ENCODE data around the gene PTPN9. TPM values are rescaled to one million over a fixed set of nuclear protein-coding genes. Genes with fewer than 3 reads are reported as not detected.
A peak's percentile ranks its signal among the peaks of the same experiment; 100 is the strongest.
"Not testable (repeated sequence)": the region's sequence is repeated elsewhere in the genome, so short reads cannot be mapped to it uniquely, and the experiment has no call there.

Gene PTPN9
- total and polyA plus RNA-seq, 7 experiments from 2014 or later: 11.2 to 35.6 (median 15.7) TPM

- intact Hi-C loops (cut with micrococcal nuclease): no loop called here
- CTCF ChIA-PET: interaction anchor here (0.7 kb wide), 1 partner anchor 75 kb away, joined by 3 read pairs; no protein-coding TSS in a partner anchor
These were observed 24.4 kb downstream of the PTPN9 start for GRCh38 chr15:75554717-75555116.

GRCh38 chr15:75553659-75554058 lies 25.5 kb downstream of the PTPN9 start:
- H3K4me3 ChIP-seq (ENCODE audit: low read length): no peak overlapping the region
- no peaks in the 10 kb centered on the region for H3K4me1 ChIP-seq (ENCODE audit: control insufficient read depth in 2 of 2, insufficient read depth in 2 of 2, low read length in 2 of 2)
- H3K4me1 Mint-ChIP-seq: peaks cover 0 to 11% (median 7%) of the 10 kb centered on the region in 7 donors
- ATAC-seq (no peak), DNase-seq (no peak)
- no peak overlapping the region for H3K4me3 Mint-ChIP-seq
- no peaks in the 10 kb centered on the region for H3K27me3 ChIP-seq (ENCODE audit: control insufficient read depth in 2 of 2, insufficient read depth in 2 of 2, low read length in 2 of 2)
- H3K36me3 Mint-ChIP-seq: peaks cover 0 to 10% (median 0%) of the 10 kb centered on the region in 5 donors
- no peaks in the 10 kb centered on the region for H3K36me3 ChIP-seq (ENCODE audit: control insufficient read depth in 2 of 3, insufficient read depth in 3 of 3, low read length in 3 of 3)
- ChIA-PET CTCF (no interaction called here), POLR2A (interaction anchor here (0.6 kb wide), 1 partner anchor 11 kb away, joined by 3 read pairs; no protein-coding TSS in a partner anchor)
- H3K9me3 Mint-ChIP-seq: no peaks in the 10 kb centered on the region
- intact Hi-C loops (cut with micrococcal nuclease): no loop called here
- peak overlapping the region in 1 of 9 donors; percentile 64 for H3K27ac Mint-ChIP-seq
- H3K27me3 Mint-ChIP-seq: no peaks in the 10 kb centered on the region
- H3K27ac ChIP-seq (ENCODE audit: low read depth, low read length): no peak overlapping the region
- H3K9me3 ChIP-seq (ENCODE audit: control insufficient read depth in 2 of 3, low read length in 3 of 3): no peaks in the 10 kb centered on the region

More at GRCh38 chr15:75554717-75555116, 24.4 kb downstream of the PTPN9 start:
- H3K36me3 ChIP-seq (ENCODE audit: control insufficient read depth in 2 of 3, insufficient read depth in 3 of 3, low read length in 3 of 3): no peaks in the 10 kb centered on the region
- no peak overlapping the region for H3K4me3 ChIP-seq (ENCODE audit: low read length)
- POLR2A ChIA-PET: interaction anchor here (0.6 kb wide), 1 partner anchor 123 kb away, joined by 3 read pairs; no protein-coding TSS in a partner anchor
- H3K9me3 ChIP-seq (ENCODE audit: control insufficient read depth in 2 of 3, low read length in 3 of 3): no peaks in the 10 kb centered on the region
- Mint-ChIP-seq H3K4me1 (peaks cover 0 to 10% (median 7%) of the 10 kb centered on the region in 7 donors), H3K27ac (no peak overlapping the region), H3K4me3 (no peak overlapping the region), H3K9me3 (no peaks in the 10 kb centered on the region), H3K27me3 (no peaks in the 10 kb centered on the region), H3K36me3 (peaks cover 0 to 8% (median 0%) of the 10 kb centered on the region in 5 donors)
- H3K4me1 ChIP-seq (ENCODE audit: control insufficient read depth in 2 of 2, insufficient read depth in 2 of 2, low read length in 2 of 2): no peaks in the 10 kb centered on the region
- no peak for DNase-seq
- H3K27me3 ChIP-seq (ENCODE audit: control insufficient read depth in 2 of 2, insufficient read depth in 2 of 2, low read length in 2 of 2): no peaks in the 10 kb centered on the region
- ATAC-seq: no peak
- H3K27ac ChIP-seq (ENCODE audit: low read depth, low read length): no peak overlapping the region

GRCh38 chr15:75551091-75551490 lies 28.0 kb downstream of the PTPN9 start:
- no peaks in the 10 kb centered on the region for H3K9me3 Mint-ChIP-seq
- POLR2A ChIA-PET: no interaction called here
- Histone ChIP-seq H3K27me3 (ENCODE audit: control insufficient read depth in 2 of 2, insufficient read depth in 2 of 2, low read length in 2 of 2) (no peaks in the 10 kb centered on the region), H3K9me3 (ENCODE audit: control insufficient read depth in 2 of 3, low read length in 3 of 3) (no peaks in the 10 kb centered on the region), H3K4me1 (ENCODE audit: control insufficient read depth in 2 of 2, insufficient read depth in 2 of 2, low read length in 2 of 2) (no peaks in the 10 kb centered on the region), H3K4me3 (ENCODE audit: low read length) (no peak overlapping the region), H3K36me3 (ENCODE audit: control insufficient read depth in 2 of 3, insufficient read depth in 3 of 3, low read length in 3 of 3) (no peaks in the 10 kb centered on the region), H3K27ac (ENCODE audit: low read depth, low read length) (no peak overlapping the region)
- intact Hi-C loops (cut with micrococcal nuclease): no loop called here
- H3K27me3 Mint-ChIP-seq: no peaks in the 10 kb centered on the region
- peaks cover 0 to 13% (median 5%) of the 10 kb centered on the region in 7 donors for H3K4me1 Mint-ChIP-seq
- peak; percentile 57 for ATAC-seq
- H3K4me3 Mint-ChIP-seq: no peak overlapping the region
- CTCF ChIA-PET: no interaction called here
- H3K36me3 Mint-ChIP-seq: peaks cover 0 to 6% (median 0%) of the 10 kb centered on the region in 5 donors
- DNase-seq: no peak
- peak overlapping the region in 1 of 9 donors; percentile 26 for H3K27ac Mint-ChIP-seq

- Mint-ChIP-seq H3K27ac (peak overlapping the region in 3 of 9 donors; percentile 17 to 43 (median 41)), H3K9me3 (peaks cover 0 to 1% (median 0%) of the 10 kb centered on the region in 11 donors), H3K27me3 (no peaks in the 10 kb centered on the region), H3K4me3 (no peak overlapping the region), H3K4me1 (peaks cover 15 to 30% (median 24%) of the 10 kb centered on the region in 7 donors), H3K36me3 (peaks cover 0 to 15% (median 10%) of the 10 kb centered on the region in 5 donors)
- ATAC-seq (no peak), DNase-seq (no peak)
- Histone ChIP-seq H3K27ac (ENCODE audit: low read depth, low read length) (no peak overlapping the region), H3K4me3 (ENCODE audit: low read length) (no peak overlapping the region), H3K36me3 (ENCODE audit: control insufficient read depth in 2 of 3, insufficient read depth in 3 of 3, low read length in 3 of 3) (no peaks in the 10 kb centered on the region), H3K9me3 (ENCODE audit: control insufficient read depth in 2 of 3, low read length in 3 of 3) (no peaks in the 10 kb centered on the region), H3K27me3 (ENCODE audit: control insufficient read depth in 2 of 2, insufficient read depth in 2 of 2, low read length in 2 of 2) (no peaks in the 10 kb centered on the region), H3K4me1 (ENCODE audit: control insufficient read depth in 2 of 2, insufficient read depth in 2 of 2, low read length in 2 of 2) (no peaks in the 10 kb centered on the region)
- CTCF ChIA-PET: no interaction called here
- intact Hi-C loops (cut with micrococcal nuclease): no loop called here
- POLR2A ChIA-PET: no interaction called here
These were observed 34.1 kb downstream of the PTPN9 start for GRCh38 chr15:75545064-75545463.

GRCh38 chr15:75544359-75544758 lies 34.8 kb downstream of the PTPN9 start:
- DNase-seq (no peak), ATAC-seq (no peak)
- Mint-ChIP-seq H3K27ac (no peak overlapping the region), H3K9me3 (peaks cover 0 to 1% (median 0%) of the 10 kb centered on the region in 11 donors), H3K36me3 (peaks cover 0 to 13% (median 10%) of the 10 kb centered on the region in 5 donors), H3K4me1 (peaks cover 15 to 30% (median 23%) of the 10 kb centered on the region in 7 donors), H3K4me3 (no peak overlapping the region), H3K27me3 (no peaks in the 10 kb centered on the region)
- CTCF ChIA-PET: interaction anchor here (0.6 kb wide), 1 partner anchor 176 kb away, joined by 3 read pairs; no protein-coding TSS in a partner anchor
- no peak overlapping the region for H3K4me3 ChIP-seq (ENCODE audit: low read length)
- H3K27me3 ChIP-seq (ENCODE audit: control insufficient read depth in 2 of 2, insufficient read depth in 2 of 2, low read length in 2 of 2): no peaks in the 10 kb centered on the region
- POLR2A ChIA-PET: no interaction called here
- no peak overlapping the region for H3K27ac ChIP-seq (ENCODE audit: low read depth, low read length)
- intact Hi-C loops (cut with micrococcal nuclease): loop anchor here in 1 of 2 donors (5.0 kb wide), 1 partner anchor 33 kb away; the partner anchor contains the start of gene PTPN9
- H3K9me3 ChIP-seq (ENCODE audit: control insufficient read depth in 2 of 3, low read length in 3 of 3): no peaks in the 10 kb centered on the region
- H3K36me3 ChIP-seq (ENCODE audit: control insufficient read depth in 2 of 3, insufficient read depth in 3 of 3, low read length in 3 of 3): no peaks in the 10 kb centered on the region
- H3K4me1 ChIP-seq (ENCODE audit: control insufficient read depth in 2 of 2, insufficient read depth in 2 of 2, low read length in 2 of 2): no peaks in the 10 kb centered on the region

- H3K4me3 Mint-ChIP-seq; ATAC-seq; H3K36me3 ChIP-seq (ENCODE audit: control insufficient read depth in 2 of 3, insufficient read depth in 3 of 3, low read length in 3 of 3); H3K27me3 ChIP-seq (ENCODE audit: control insufficient read depth in 2 of 2, insufficient read depth in 2 of 2, low read length in 2 of 2); H3K27ac ChIP-seq (ENCODE audit: low read depth, low read length); H3K4me1 ChIP-seq (ENCODE audit: control insufficient read depth in 2 of 2, insufficient read depth in 2 of 2, low read length in 2 of 2); H3K27me3 Mint-ChIP-seq; H3K9me3 ChIP-seq (ENCODE audit: control insufficient read depth in 2 of 3, low read length in 3 of 3); H3K9me3 Mint-ChIP-seq; DNase-seq; H3K4me3 ChIP-seq (ENCODE audit: low read length); H3K27ac Mint-ChIP-seq; CTCF ChIA-PET: not testable (repeated sequence)
- Mint-ChIP-seq H3K4me1 (peaks cover 22 to 30% (median 26%) of the 10 kb centered on the region in 7 donors), H3K36me3 (peaks cover 0 to 17% (median 10%) of the 10 kb centered on the region in 5 donors)
- intact Hi-C loops (cut with micrococcal nuclease): loop anchor here in 1 of 2 donors (5.0 kb wide), 1 partner anchor 34 kb away; the partner anchor contains the start of gene PTPN9
- POLR2A ChIA-PET: interaction anchor here (1.1 kb wide), 1 partner anchor 28 kb away, joined by 3 read pairs; no protein-coding TSS in a partner anchor
These were observed 36.1 kb downstream of the PTPN9 start for GRCh38 chr15:75542949-75543545.

Data from naive thymus-derived CD4-positive, alpha-beta T cell (primary cell).